SK-N-MC (cell line): ENCODE measurements around the gene XDH.

Source experiments
- DNase-seq: peaks from one replicate; pipeline ENCODE4 v3.0.0-alpha.2; 2011; ENCODE audit warnings: low read depth, low spot score
- H3K27ac ChIP-seq: fragments of 200-600 bp; sonication (generic); 2 replicates; pipeline ENCODE4 v1.5.1; 2016; ENCODE audit warnings: mixed run types
- H3K36me3 ChIP-seq: fragments of 200-600 bp; sonication (generic); 2 replicates; pipeline ENCODE4 v1.6.1; 2017; ENCODE audit warnings: antibody characterized with exemption, low read length, mixed read lengths; ENCODE audit not compliant: insufficient read depth
- H3K4me3 ChIP-seq: fragments of 200-600 bp; sonication (generic); 2 replicates; pipeline ENCODE4 v1.5.1; 2016
- H3K9ac ChIP-seq: fragments of 200-600 bp; sonication (generic); 2 replicates; pipeline ENCODE4 v1.8.0; 2017; ENCODE audit warnings: mixed run types, mixed read lengths; ENCODE audit not compliant: insufficient read length
- H3K9me3 ChIP-seq: fragments of 200-600 bp; sonication (generic); 2 replicates; pipeline ENCODE4 v1.6.1; 2017; ENCODE audit warnings: low read depth, mild to moderate bottlenecking, antibody characterized with exemption, low read length, moderate library complexity, mixed read lengths
- EZH2 ChIP-seq: fragments of 200-600 bp; sonication (generic); IDR thresholded peaks from one replicate; pipeline ENCODE4 v1.6.1; 2017; ENCODE audit warnings: antibody characterized with exemption
- FOXP2 ChIP-seq: optimal IDR thresholded peaks from 2 replicates; pipeline ENCODE3; 2011; ENCODE audit warnings: mild to moderate bottlenecking, moderate library complexity; ENCODE audit not compliant: insufficient read depth; ENCODE audit errors: extremely low read length, control extremely low read depth
- POLR2AphosphoS5 ChIP-seq: IDR thresholded peaks from 2 replicates; pipeline ENCODE4 v1.6.1; 2012; ENCODE audit warnings: mild to moderate bottlenecking, low read depth, low read length, borderline replicate concordance

XDH gene

GRCh38 chr2:31383471-31384153, 30.9 kb downstream of the XDH start:
- no peak overlapping the region for H3K27ac ChIP-seq

DNA sequence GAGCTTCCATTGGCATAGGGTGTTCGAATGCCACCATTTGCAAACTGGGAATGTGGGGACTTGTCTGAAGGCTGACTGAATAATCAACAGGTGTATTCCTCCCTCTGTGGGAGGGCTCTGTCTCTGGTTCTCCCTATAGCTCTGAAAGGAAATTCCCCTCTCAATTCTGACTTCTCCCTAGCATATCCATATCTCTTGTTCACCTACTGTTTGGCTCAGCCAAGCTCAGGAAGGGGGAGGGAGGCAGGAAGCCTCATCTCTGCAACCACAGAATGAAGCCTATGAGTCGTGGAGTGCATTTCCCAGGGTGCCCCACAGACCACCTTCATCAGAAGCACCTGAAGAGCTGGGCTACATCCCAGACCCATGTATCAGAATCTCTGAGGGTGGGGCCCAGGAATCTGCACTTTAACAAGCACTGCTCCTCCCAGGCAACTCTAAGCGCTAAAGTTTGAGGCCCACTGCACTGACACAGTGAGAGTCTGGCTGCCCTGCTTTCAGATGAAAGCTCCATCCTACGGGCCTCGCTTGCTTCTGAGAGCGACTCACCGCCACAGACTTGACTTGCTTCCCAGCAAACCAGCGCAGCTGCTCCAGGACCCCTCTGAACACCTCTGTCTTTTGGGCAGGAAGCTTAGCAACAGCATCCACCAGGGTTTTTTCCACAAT, 32.0 kb downstream of the XDH start:
- H3K9ac ChIP-seq = no peak overlapping the region
- no peaks in the 10 kb centered on the region; the same call in 1 of the 2 replicates for H3K36me3 ChIP-seq
- H3K27ac ChIP-seq = no peak overlapping the region
- no peaks in the 10 kb centered on the region for H3K9me3 ChIP-seq
- TF ChIP-seq EZH2 (no peak), FOXP2 (no peak)
- DNase-seq = no peak
- no peak overlapping the region for H3K4me3 ChIP-seq

More at GRCh38 chr2:31383471-31384153, 30.9 kb downstream of the XDH start:
- no peaks in the 10 kb centered on the region; the same call in 1 of the 2 replicates for H3K36me3 ChIP-seq
- no peak for TF ChIP-seq EZH2
- TF ChIP-seq FOXP2 = no peak
- no peak for TF ChIP-seq POLR2AphosphoS5
- no peak overlapping the region for H3K9ac ChIP-seq
- no peak for DNase-seq
- no peak overlapping the region for H3K4me3 ChIP-seq
- H3K9me3 ChIP-seq = no peaks in the 10 kb centered on the region

GRCh38 chr2:31381601-31382000, 32.9 kb downstream of the XDH start:
- Histone ChIP-seq H3K9me3 (no peaks in the 10 kb centered on the region), H3K27ac (no peak overlapping the region), H3K36me3 (no peaks in the 10 kb centered on the region; the same call in 1 of the 2 replicates), H3K9ac (no peak overlapping the region), H3K4me3 (no peak overlapping the region)
- TF ChIP-seq POLR2AphosphoS5 (no peak), EZH2 (no peak), FOXP2 (no peak)
- no peak for DNase-seq

GRCh38 chr2:31380243-31380642, 34.3 kb downstream of the XDH start:
- H3K9me3 ChIP-seq = no peaks in the 10 kb centered on the region
- DNase-seq = no peak
- H3K36me3 ChIP-seq = no peaks in the 10 kb centered on the region; the same call in 1 of the 2 replicates
- H3K4me3 ChIP-seq = no peak overlapping the region
- H3K27ac ChIP-seq = no peak overlapping the region
- TF ChIP-seq FOXP2 = no peak
- TF ChIP-seq EZH2 = no peak
- no peak for TF ChIP-seq POLR2AphosphoS5
- H3K9ac ChIP-seq = no peak overlapping the region

DNA sequence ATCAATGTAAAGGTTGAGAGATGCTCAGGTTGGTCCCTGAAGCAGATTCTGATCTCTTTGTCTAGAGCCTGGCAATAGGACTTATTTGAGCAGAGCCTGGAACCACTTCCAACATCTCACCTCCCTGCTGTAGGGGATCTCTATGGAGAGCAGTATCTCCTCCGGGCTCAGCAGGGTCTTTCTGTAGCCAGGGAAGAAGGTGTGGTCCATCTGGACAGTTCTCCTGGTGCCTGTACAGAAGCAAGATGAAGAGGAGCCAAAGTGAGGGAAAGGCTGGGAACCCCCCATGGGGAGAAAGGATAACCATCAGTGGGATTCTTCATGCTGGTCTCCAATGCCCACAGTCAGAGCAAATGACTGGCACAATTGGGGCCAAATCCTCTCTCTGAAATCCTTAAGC, 34.8 kb downstream of the XDH start:
- TF ChIP-seq EZH2 (no peak), POLR2AphosphoS5 (no peak), FOXP2 (no peak)
- no peak for DNase-seq

GRCh38 chr2:31378791-31379501, 35.6 kb downstream of the XDH start:
- TF ChIP-seq EZH2 = no peak
- TF ChIP-seq POLR2AphosphoS5 = no peak
- no peak for TF ChIP-seq FOXP2
- H3K9ac ChIP-seq = no peak overlapping the region
- no peak for DNase-seq
- H3K9me3 ChIP-seq = no peaks in the 10 kb centered on the region
- H3K27ac ChIP-seq = no peak overlapping the region
- no peak overlapping the region for H3K4me3 ChIP-seq
- H3K36me3 ChIP-seq = no peaks in the 10 kb centered on the region; the same call in 1 of the 2 replicates

More for the DNA sequence above, 34.8 kb downstream of the XDH start:
- no peak overlapping the region for H3K27ac ChIP-seq
- H3K4me3 ChIP-seq = no peak overlapping the region
- H3K9me3 ChIP-seq = no peaks in the 10 kb centered on the region
- H3K36me3 ChIP-seq = no peaks in the 10 kb centered on the region; the same call in 1 of the 2 replicates
- no peak overlapping the region for H3K9ac ChIP-seq

DNA sequence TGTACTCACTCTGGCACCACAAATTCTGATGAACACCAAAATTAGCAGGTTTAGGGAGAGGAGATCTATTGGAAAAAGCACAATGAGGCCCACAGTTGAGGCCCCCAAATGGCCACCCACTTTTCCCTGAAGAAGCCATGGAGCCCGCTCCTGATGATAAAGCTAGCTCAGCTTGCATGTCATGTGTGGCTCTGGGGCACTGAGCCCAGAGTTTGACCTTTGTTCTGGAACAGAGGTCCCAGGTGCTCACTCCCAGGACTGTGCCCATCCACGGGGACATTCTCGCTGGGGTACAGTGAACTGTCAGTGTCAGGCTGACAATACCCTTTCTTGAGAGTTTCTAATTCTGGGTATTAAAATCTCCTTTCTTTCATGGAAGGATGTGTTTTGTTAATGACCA, 36.2 kb downstream of the XDH start:
- TF ChIP-seq EZH2 = no peak
- Histone ChIP-seq H3K4me3 (no peak overlapping the region), H3K9ac (no peak overlapping the region), H3K27ac (peak overlapping the region; percentile 21; the same call in 1 of the 2 replicates), H3K36me3 (no peaks in the 10 kb centered on the region; the same call in 1 of the 2 replicates), H3K9me3 (no peaks in the 10 kb centered on the region)
- DNase-seq = no peak

DNA sequence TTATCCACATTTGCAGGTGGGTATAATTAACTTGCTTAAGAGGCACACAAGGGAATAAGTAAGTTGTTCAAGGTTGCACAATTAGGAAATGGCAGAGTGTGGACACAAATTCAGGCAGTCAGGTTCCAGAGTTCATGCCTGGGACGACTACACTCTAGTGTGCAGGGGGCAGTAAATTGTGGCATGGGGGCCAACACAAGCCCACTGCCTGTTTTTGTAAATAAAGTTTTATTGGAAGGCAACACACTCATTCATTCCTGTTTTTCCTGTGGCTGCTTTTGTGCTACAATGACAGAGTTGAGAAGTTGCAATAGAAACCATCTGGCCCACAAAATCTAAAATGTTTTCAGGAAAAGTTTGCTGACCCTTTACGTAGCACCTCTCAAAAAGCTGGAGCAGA, 41.4 kb downstream of the XDH start:
- H3K9ac ChIP-seq = no peak overlapping the region
- H3K4me3 ChIP-seq = no peak overlapping the region
- TF ChIP-seq EZH2 (no peak), FOXP2 (no peak), POLR2AphosphoS5 (no peak)
- no peaks in the 10 kb centered on the region for H3K9me3 ChIP-seq
- no peak overlapping the region for H3K27ac ChIP-seq
- H3K36me3 ChIP-seq = no peaks in the 10 kb centered on the region
- no peak for DNase-seq

DNA sequence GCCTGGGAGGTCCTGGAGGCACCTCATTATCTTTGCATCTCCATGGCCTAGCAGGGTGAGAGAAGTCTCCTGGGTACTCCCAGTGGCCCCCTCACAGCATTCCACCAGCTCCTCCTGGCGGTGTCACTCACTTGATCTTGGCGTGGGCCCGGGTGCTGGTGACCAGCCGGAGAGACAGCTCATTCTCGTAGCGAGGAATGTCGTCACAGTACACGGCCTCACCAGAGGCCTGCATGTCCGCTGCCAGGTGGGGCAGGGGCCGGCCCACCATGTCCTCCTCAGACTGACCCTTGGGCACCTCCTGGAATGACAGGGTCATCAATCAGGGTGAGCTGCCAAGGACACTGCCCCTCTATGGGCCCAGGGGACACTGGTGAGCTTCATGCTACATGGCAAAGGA, 42.4 kb downstream of the XDH start:
- no peak for DNase-seq
- no peak overlapping the region for H3K4me3 ChIP-seq
- no peak for TF ChIP-seq FOXP2
- TF ChIP-seq EZH2 = no peak
- TF ChIP-seq POLR2AphosphoS5 = no peak
- H3K36me3 ChIP-seq = no peaks in the 10 kb centered on the region
- no peak overlapping the region for H3K9ac ChIP-seq
- H3K27ac ChIP-seq = no peak overlapping the region
- H3K9me3 ChIP-seq = no peaks in the 10 kb centered on the region
